Mesenchymal stem cell (in vitro differentiated cells and primary cell): ENCODE results near the gene HOXA3.

Source experiments
- DNase-seq: peaks from one replicate; pipeline ENCODE4 v3.0.0-alpha.2; 2013
- H2AFZ ChIP-seq: one replicate; pipeline ENCODE4 v1.6.1; 2013; ENCODE audit warnings: low read depth, mild to moderate bottlenecking, control low read depth, inconsistent platforms, low read length, moderate library complexity
- H2AK5ac ChIP-seq: 2 replicates; pipeline ENCODE4 v1.6.1; 2013; ENCODE audit warnings: low read length, moderate library complexity, mild to moderate bottlenecking, inconsistent platforms; ENCODE audit not compliant: severe bottlenecking
- H2BK120ac ChIP-seq: one replicate; pipeline ENCODE4 v1.6.1; 2013; ENCODE audit warnings: low read depth, mild to moderate bottlenecking, inconsistent platforms, low read length, moderate library complexity
- H2BK12ac ChIP-seq, 2 experiments: one replicate each; pipeline ENCODE4 v1.6.1; 2013; ENCODE audit warnings: inconsistent platforms in 2 of 2, low read length in 2 of 2, mild to moderate bottlenecking in 2 of 2, moderate library complexity in 2 of 2, control low read depth in 1 of 2
- H2BK15ac ChIP-seq: one replicate; pipeline ENCODE4 v1.6.1; 2013; ENCODE audit warnings: mild to moderate bottlenecking, low read depth, inconsistent platforms; ENCODE audit not compliant: poor library complexity, severe bottlenecking
- H2BK5ac ChIP-seq: 2 replicates; pipeline ENCODE4 v1.6.1; 2013; ENCODE audit warnings: low read depth, mild to moderate bottlenecking, low read length, control low read depth, inconsistent platforms; ENCODE audit not compliant: poor library complexity, severe bottlenecking
- H3K14ac ChIP-seq, 2 experiments: one replicate each; pipeline ENCODE4 v1.6.1; 2013; ENCODE audit warnings: inconsistent platforms in 2 of 2, low read length in 2 of 2, control low read depth in 1 of 2, mild to moderate bottlenecking in 1 of 2, moderate library complexity in 1 of 2
- H3K18ac ChIP-seq, 2 experiments: one replicate each; pipeline ENCODE4 v1.6.1; 2013; ENCODE audit warnings: inconsistent platforms in 2 of 2, low read length in 2 of 2, control low read depth in 1 of 2, low read depth in 1 of 2, mild to moderate bottlenecking in 1 of 2
- H3K23ac ChIP-seq, 2 experiments: one replicate each; pipeline ENCODE4 v1.6.1; 2013; ENCODE audit warnings: inconsistent platforms in 2 of 2, low read length in 2 of 2, mild to moderate bottlenecking in 2 of 2, moderate library complexity in 2 of 2, control low read depth in 1 of 2
- H3K27ac ChIP-seq: 2 replicates; pipeline ENCODE4 v1.5.1; 2013; ENCODE audit warnings: mild to moderate bottlenecking, moderate library complexity, low read length, control low read depth, inconsistent platforms; ENCODE audit not compliant: poor library complexity, severe bottlenecking
- H3K27me3 ChIP-seq, 2 experiments: 2 replicates each; pipeline versions ENCODE4 v1.6.1 to v1.7.0; 2013; ENCODE audit warnings: low read length in 2 of 2, mild to moderate bottlenecking in 2 of 2, moderate library complexity in 2 of 2, control low read depth in 1 of 2, inconsistent platforms in 1 of 2; ENCODE audit not compliant: control insufficient read depth in 1 of 2, insufficient read depth in 1 of 2
- H3K36me3 ChIP-seq, 2 experiments: 2 replicates each; pipeline versions ENCODE4 v1.6.1 to v1.7.0; 2013; ENCODE audit warnings: low read length in 2 of 2, control low read depth in 1 of 2, inconsistent platforms in 1 of 2, low read depth in 1 of 2, mild to moderate bottlenecking in 1 of 2; ENCODE audit not compliant: insufficient read depth in 2 of 2, control insufficient read depth in 1 of 2
- H3K4ac ChIP-seq, 2 experiments: one replicate each; pipeline ENCODE4 v1.6.1; 2013; ENCODE audit warnings: inconsistent platforms in 2 of 2, low read length in 2 of 2, mild to moderate bottlenecking in 2 of 2, moderate library complexity in 2 of 2, control low read depth in 1 of 2, low read depth in 1 of 2
- H3K4me1 ChIP-seq: 2 replicates; pipeline ENCODE4 v1.6.1; 2013; ENCODE audit warnings: low read depth, low read length, control low read depth; ENCODE audit not compliant: control insufficient read depth, insufficient read depth
- H3K4me2 ChIP-seq: 2 replicates; pipeline ENCODE4 v1.6.1; 2013; ENCODE audit warnings: low read length, mild to moderate bottlenecking, inconsistent platforms; ENCODE audit not compliant: poor library complexity, severe bottlenecking
- H3K4me3 ChIP-seq, 2 experiments: 2 replicates each; pipeline versions ENCODE4 v1.5.1 to v1.7.0; 2013; ENCODE audit warnings: low read length in 2 of 2, mild to moderate bottlenecking in 2 of 2, control low read depth in 1 of 2, low read depth in 1 of 2; ENCODE audit not compliant: insufficient read depth in 1 of 2
- H3K79me1 ChIP-seq: replicated peaks from 2 replicates; pipeline ENCODE4 v1.6.1; 2013; ENCODE audit warnings: mild to moderate bottlenecking, control low read depth, low read length, inconsistent platforms; ENCODE audit not compliant: poor library complexity, severe bottlenecking
- H3K9ac ChIP-seq: 2 replicates; pipeline ENCODE4 v1.7.0; 2013; ENCODE audit warnings: mild to moderate bottlenecking, low read length, moderate library complexity
- H3K9me3 ChIP-seq: 2 replicates; pipeline ENCODE4 v1.7.0; 2013; ENCODE audit warnings: mild to moderate bottlenecking, low read length; ENCODE audit not compliant: control insufficient read depth
- H4K8ac ChIP-seq: one replicate; pipeline ENCODE4 v1.6.1; 2013; ENCODE audit warnings: inconsistent platforms, mild to moderate bottlenecking, low read length, moderate library complexity
- H4K91ac ChIP-seq: one replicate; pipeline ENCODE4 v1.6.1; 2013; ENCODE audit warnings: mild to moderate bottlenecking, low read length, inconsistent platforms
- WGBS: methylation state at CpG from one replicate; pipeline ENCODE4 v1.1.7; 2013; ENCODE audit warnings: mixed read lengths; 5-methylcytosine and 5-hydroxymethylcytosine counted together

HOXA3 gene

DNA sequence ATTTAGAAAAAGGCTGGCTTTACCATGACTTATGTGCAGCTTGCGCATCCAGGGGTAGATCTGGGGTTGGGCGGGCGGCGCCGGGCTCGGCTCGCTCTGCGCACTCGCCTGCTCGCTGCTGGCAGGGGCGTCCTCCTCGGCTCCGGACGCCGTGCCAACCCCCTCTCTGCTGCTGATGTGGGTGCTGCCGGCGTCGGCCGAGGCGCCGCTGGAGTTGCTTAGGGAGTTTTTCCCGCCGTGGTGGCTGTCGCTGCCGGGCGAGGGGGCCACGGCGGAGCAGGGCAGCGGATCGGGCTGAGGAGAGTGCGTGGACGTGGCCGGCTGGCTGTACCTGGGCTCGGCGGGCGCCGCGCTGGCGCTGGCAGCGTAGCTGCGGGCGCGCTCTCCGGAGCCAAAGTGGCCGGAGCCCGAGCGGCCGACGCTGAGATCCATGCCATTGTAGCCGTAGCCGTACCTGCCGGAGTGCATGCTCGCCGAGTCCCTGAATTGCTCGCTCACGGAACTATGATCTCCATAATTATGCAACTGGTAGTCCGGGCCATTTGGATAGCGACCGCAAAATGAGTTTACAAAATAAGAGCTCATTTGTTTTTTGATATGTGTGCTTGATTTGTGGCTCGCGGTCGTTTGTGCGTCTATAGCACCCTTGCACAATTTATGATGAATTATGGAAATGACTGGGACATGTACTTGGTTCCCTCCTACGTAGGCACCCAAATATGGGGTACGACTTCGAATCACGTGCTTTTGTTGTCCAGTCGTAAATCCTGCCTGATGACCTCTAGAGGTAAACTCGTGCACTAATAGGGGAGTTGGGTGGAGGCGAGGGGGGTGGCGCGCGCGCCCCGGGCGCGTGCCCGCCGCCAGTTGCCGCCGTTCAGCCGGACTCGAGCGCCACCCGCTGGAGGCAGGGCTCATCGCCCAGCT is 9.1 kb downstream of the HOXA3 start, which contains the start of gene HOXA5:
Gene HOXA5 (minus strand): TSS at position 659 of the 927 bp plus-strand sequence. CDS start 74 bp downstream, at position 585.
- Histone ChIP-seq H3K4me1 (peaks cover 8% of the 10 kb centered on the region), H3K4me2 (peak within 1 kb of the TSS; percentile 85), H2BK12ac (peak within 1 kb of the TSS in 1 of 2 experiments; percentile 87), H3K27ac (peak within 1 kb of the TSS; percentile 20), H3K9me3 (no peaks in the 10 kb centered on the region), H3K9ac (peak within 1 kb of the TSS; percentile 97), H2BK5ac (peak within 1 kb of the TSS; percentile 90), H4K91ac (peak within 1 kb of the TSS; percentile 54), H4K8ac (peak within 1 kb of the TSS; percentile 49), H3K4me3 (peak within 1 kb of the TSS; percentile 82 to 96), H3K36me3 (peaks cover 11 to 40% of the 10 kb centered on the region in 2 experiments), H3K4ac (peak within 1 kb of the TSS; percentile 31 to 53), H3K27me3 (peaks cover 0 to 11% of the 10 kb centered on the region in 2 experiments), H2BK120ac (no peak within 1 kb of the TSS), H3K23ac (peak within 1 kb of the TSS in 1 of 2 experiments; percentile 34), H3K14ac (peak within 1 kb of the TSS in 1 of 2 experiments; percentile 71), H3K18ac (peak within 1 kb of the TSS; percentile 37 to 78), H2AK5ac (no peak within 1 kb of the TSS), H2AFZ (peak within 1 kb of the TSS; percentile 84), H3K79me1 (peaks cover 11% of the 10 kb centered on the region), H2BK15ac (peak within 1 kb of the TSS; percentile 36)
- 2% methylated on average over 75 of the region's 86 CpGs for WGBS
- DNase-seq, result peak; percentile 84

GRCh38 chr7:27142580-27143022 is 9.8 kb downstream of the HOXA3 start:
- peak overlapping the region in 1 of 2 experiments; percentile 68 for H2BK12ac ChIP-seq
- no peak for DNase-seq
- peak overlapping the region; percentile 90 for H2BK5ac ChIP-seq
- peaks cover 8 to 43% of the 10 kb centered on the region in 2 experiments for H3K36me3 ChIP-seq
- H3K9ac ChIP-seq, result peak overlapping the region; percentile 97
- 3% methylated on average over 26 of the region's 29 CpGs for WGBS
- peaks cover 0 to 8% of the 10 kb centered on the region in 2 experiments for H3K27me3 ChIP-seq
- peak overlapping the region in 1 of 2 experiments; percentile 34 for H3K23ac ChIP-seq
- H3K14ac ChIP-seq, result no peak overlapping the region
- H2BK120ac ChIP-seq, result no peak overlapping the region
- peak overlapping the region; percentile 20 for H3K27ac ChIP-seq
- no peak overlapping the region for H2AK5ac ChIP-seq
- peak overlapping the region; percentile 85 for H3K4me2 ChIP-seq
- H3K4me3 ChIP-seq, result peak overlapping the region; percentile 82 to 96
- H2BK15ac ChIP-seq, result no peak overlapping the region
- peaks cover 8% of the 10 kb centered on the region for H3K79me1 ChIP-seq
- no peak overlapping the region for H4K91ac ChIP-seq
- peak overlapping the region in 1 of 2 experiments; percentile 78 for H3K18ac ChIP-seq
- no peak overlapping the region for H4K8ac ChIP-seq
- H2AFZ ChIP-seq, result no peak overlapping the region
- H3K9me3 ChIP-seq, result no peaks in the 10 kb centered on the region
- peaks cover 6% of the 10 kb centered on the region for H3K4me1 ChIP-seq
- peak overlapping the region in 1 of 2 experiments; percentile 31 for H3K4ac ChIP-seq

DNA sequence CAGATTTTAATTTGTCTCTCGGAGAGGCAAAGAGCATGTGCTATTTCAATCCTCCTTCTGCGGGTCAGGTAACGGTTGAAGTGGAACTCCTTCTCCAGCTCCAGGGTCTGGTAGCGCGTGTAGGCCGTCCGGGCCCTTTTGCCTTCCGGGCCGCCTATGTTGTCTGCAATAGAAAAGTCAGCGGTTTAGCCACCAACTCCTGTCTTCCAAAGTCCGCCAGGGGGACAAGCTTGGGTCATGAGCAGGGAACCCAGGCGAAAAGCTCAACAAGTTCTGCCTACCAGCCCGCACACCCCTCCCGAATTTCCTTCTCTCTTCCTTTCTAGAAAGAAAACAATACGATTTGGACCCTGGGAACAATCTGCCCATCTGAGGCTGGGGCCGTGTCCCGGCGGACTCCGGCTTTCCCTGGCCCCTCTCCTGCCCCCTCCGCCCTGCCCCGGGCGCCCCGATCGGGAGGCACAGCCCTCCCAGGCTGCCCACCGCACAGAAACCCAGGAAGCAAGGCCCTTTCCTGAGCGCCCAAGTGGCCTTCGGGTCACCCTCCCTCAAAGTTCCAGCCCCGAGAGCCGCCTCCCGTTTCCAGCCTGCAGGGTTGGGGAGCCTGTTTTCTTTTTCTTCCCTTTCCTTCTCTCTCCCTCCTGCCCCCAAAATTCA is 10.3 kb downstream of the HOXA3 start:
- Histone ChIP-seq H3K27ac (peak overlapping the region; percentile 29), H3K4me3 (peak overlapping the region; percentile 82 to 96), H3K36me3 (peaks cover 8 to 43% of the 10 kb centered on the region in 2 experiments)

More for the DNA sequence above, 10.3 kb downstream of the HOXA3 start:
- Histone ChIP-seq H2BK15ac (no peak overlapping the region), H2AK5ac (no peak overlapping the region), H2BK12ac (no peak overlapping the region), H3K4me2 (peak overlapping the region; percentile 85), H2BK5ac (peak overlapping the region; percentile 90), H3K4ac (no peak overlapping the region), H4K91ac (no peak overlapping the region), H3K18ac (no peak overlapping the region), H2BK120ac (no peak overlapping the region), H4K8ac (no peak overlapping the region), H3K79me1 (peaks cover 6% of the 10 kb centered on the region), H3K9me3 (no peaks in the 10 kb centered on the region), H2AFZ (no peak overlapping the region), H3K4me1 (peaks cover 6% of the 10 kb centered on the region), H3K27me3 (peaks cover 0 to 7% of the 10 kb centered on the region in 2 experiments), H3K23ac (peak overlapping the region in 1 of 2 experiments; percentile 32), H3K14ac (no peak overlapping the region), H3K9ac (peak overlapping the region; percentile 97)
- DNase-seq, result peak; percentile 59
- WGBS, result 11% methylated on average over 30 of the region's 30 CpGs
